ENCODE data around the gene ADGRL2.
A peak's percentile ranks its signal among the peaks of the same experiment; 100 is the strongest.

ADGRL2 gene

DNA sequence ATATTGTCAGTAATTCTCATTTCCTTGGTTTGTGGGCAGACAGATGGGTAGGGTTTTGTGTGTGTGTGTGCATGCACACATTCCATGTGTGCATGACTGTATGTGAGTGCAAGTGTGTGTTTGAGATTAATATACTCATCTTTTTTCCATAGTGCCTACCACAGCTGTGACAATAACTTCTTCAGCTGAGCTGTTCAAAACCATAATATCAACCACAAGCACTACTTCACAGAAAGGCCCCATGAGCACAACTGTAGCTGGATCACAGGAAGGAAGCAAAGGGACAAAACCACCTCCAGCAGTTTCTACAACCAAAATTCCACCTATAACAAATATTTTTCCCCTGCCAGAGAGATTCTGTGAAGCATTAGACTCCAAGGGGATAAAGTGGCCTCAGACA lies 149.3 kb downstream of the ADGRL2 start:
- H3K4me3 ChIP-seq (ENCODE audit: low read length), result no peak overlapping the region
- no peaks in the 10 kb centered on the region for H3K9me3 ChIP-seq (ENCODE audit: insufficient read depth, low read depth, low read length)
- H3K27ac ChIP-seq (ENCODE audit: low read depth, low read length), result no peak overlapping the region
- H3K27me3 ChIP-seq (ENCODE audit: insufficient read depth, low read length), result no peaks in the 10 kb centered on the region
- peaks cover 75% of the 10 kb centered on the region for H3K36me3 ChIP-seq (ENCODE audit: insufficient read depth, low read length)
- no peak overlapping the region for H3K9ac ChIP-seq (ENCODE audit: low read depth, low read length)
- H3K4me1 ChIP-seq (ENCODE audit: insufficient read depth, low read length), result peaks cover 7% of the 10 kb centered on the region

DNA sequence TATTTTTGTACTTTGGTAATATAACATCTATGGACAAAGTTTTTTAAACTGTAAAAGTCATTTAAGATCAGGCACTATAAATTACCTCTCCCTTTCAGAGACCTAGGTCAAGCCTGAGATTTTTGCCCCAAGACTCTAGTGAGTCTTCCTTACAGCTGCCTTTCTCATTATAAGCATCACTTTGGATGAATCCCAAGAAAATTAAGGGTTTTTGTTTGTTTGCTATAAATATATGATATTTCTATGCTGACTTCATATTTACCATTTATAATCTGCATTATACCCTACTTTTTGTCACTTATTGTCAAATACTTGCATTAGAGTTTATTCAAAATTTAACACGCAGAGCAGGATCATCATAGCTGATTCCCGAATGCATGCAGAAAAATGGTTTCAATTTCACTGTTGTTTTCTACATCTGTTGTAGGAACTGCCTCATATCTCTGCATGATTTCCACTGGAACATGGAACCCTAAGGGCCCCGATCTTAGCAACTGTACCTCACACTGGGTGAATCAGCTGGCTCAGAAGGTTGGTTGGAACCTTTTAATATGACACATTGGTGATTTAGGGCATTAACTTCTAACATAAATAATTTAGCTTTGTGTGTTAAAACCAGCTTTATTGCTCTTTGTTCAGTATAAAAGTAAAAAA lies 150.0 kb downstream of the ADGRL2 start:
- Histone ChIP-seq H3K9me3 (ENCODE audit: insufficient read depth, low read depth, low read length) (no peaks in the 10 kb centered on the region), H3K27me3 (ENCODE audit: insufficient read depth, low read length) (no peaks in the 10 kb centered on the region), H3K4me3 (ENCODE audit: low read length) (no peak overlapping the region), H3K9ac (ENCODE audit: low read depth, low read length) (no peak overlapping the region), H3K4me1 (ENCODE audit: insufficient read depth, low read length) (peaks cover 7% of the 10 kb centered on the region), H3K36me3 (ENCODE audit: insufficient read depth, low read length) (peaks cover 78% of the 10 kb centered on the region), H3K27ac (ENCODE audit: low read depth, low read length) (no peak overlapping the region)
- WGBS, result 97% methylated on average over 3 of the region's 3 CpGs

DNA sequence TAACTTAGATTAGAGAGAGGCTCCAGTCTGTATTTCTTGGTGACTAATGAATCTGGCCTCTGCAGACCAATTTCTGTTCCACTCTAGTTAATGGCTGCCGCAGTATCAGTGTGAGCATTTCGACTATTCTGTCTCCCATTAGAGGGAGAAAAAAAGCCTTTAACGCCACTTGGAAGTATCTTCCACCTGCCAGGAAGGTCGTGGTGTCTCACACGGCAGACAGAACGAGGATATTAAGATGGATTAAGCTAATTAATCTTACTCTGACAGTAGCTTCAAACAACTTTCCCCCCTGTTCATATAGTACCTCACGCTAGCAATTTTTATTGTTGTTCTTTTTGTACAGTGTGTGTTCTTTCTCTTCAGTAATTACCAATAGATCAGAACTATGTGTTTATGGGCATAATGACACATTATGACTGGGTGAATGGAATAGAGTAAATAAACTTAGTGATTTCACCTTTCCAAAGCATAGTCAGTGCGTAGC lies 153.8 kb downstream of the ADGRL2 start:
- H3K36me3 ChIP-seq (ENCODE audit: insufficient read depth, low read length), result peaks cover 100% of the 10 kb centered on the region
- 79% methylated on average over 7 of the region's 8 CpGs for WGBS
- H3K27ac ChIP-seq (ENCODE audit: low read depth, low read length), result no peak overlapping the region
- H3K9me3 ChIP-seq (ENCODE audit: insufficient read depth, low read depth, low read length), result peaks cover 4% of the 10 kb centered on the region; the same call in 1 of the 2 replicates
- H3K27me3 ChIP-seq (ENCODE audit: insufficient read depth, low read length), result no peaks in the 10 kb centered on the region
- no peak overlapping the region for H3K4me3 ChIP-seq (ENCODE audit: low read length)
- no peaks in the 10 kb centered on the region for H3K4me1 ChIP-seq (ENCODE audit: insufficient read depth, low read length)
- no peak overlapping the region for H3K9ac ChIP-seq (ENCODE audit: low read depth, low read length)

DNA sequence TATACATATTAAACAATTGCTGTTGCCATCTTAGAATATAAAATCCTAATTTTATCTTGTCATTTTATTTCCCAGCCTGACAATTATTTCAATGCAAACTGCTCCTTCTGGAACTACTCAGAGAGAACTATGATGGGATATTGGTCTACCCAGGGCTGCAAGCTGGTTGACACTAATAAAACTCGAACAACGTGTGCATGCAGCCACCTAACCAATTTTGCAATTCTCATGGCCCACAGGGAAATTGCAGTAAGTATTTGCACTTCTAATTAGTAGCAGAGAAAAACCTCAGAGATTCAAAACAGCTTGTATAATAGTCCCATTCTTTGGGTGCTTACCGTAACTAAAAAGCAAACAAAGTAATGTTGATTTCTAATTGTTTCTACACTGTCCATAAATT lies 167.2 kb downstream of the ADGRL2 start:
- H3K9me3 ChIP-seq (ENCODE audit: insufficient read depth, low read depth, low read length), result no peaks in the 10 kb centered on the region
- H3K27me3 ChIP-seq (ENCODE audit: insufficient read depth, low read length), result no peaks in the 10 kb centered on the region
- no peak overlapping the region for H3K27ac ChIP-seq (ENCODE audit: low read depth, low read length)
- H3K4me1 ChIP-seq (ENCODE audit: insufficient read depth, low read length), result peaks cover 49% of the 10 kb centered on the region
- no peak overlapping the region for H3K9ac ChIP-seq (ENCODE audit: low read depth, low read length)
- 72% methylated on average over 2 of the region's 3 CpGs for WGBS
- H3K4me3 ChIP-seq (ENCODE audit: low read length), result no peak overlapping the region
- peaks cover 68% of the 10 kb centered on the region for H3K36me3 ChIP-seq (ENCODE audit: insufficient read depth, low read length)

DNA sequence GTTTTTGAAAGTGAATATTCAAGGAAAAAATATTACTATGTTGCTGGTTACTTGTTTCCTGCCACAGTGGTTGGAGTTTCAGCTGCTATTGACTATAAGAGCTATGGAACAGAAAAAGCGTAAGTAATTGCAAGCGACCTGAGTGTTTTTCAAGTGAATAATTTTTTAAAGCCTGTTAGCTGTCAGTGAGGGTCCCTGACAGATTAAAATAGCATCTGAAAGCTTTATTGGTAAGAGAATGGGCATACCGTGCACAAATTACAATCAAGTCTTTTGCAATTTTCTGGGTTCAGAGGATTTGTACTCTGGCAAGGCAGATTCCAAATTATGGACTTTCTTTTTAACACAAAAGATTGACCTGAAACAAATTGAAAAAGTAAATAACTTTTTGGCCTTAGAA lies 169.7 kb downstream of the ADGRL2 start:
- Histone ChIP-seq H3K4me3 (ENCODE audit: low read length) (no peak overlapping the region), H3K4me1 (ENCODE audit: insufficient read depth, low read length) (peaks cover 39% of the 10 kb centered on the region), H3K9ac (ENCODE audit: low read depth, low read length) (no peak overlapping the region), H3K27ac (ENCODE audit: low read depth, low read length) (no peak overlapping the region), H3K36me3 (ENCODE audit: insufficient read depth, low read length) (peaks cover 86% of the 10 kb centered on the region), H3K27me3 (ENCODE audit: insufficient read depth, low read length) (no peaks in the 10 kb centered on the region), H3K9me3 (ENCODE audit: insufficient read depth, low read depth, low read length) (no peaks in the 10 kb centered on the region)
- WGBS, result 96% methylated on average over 3 of the region's 3 CpGs

DNA sequence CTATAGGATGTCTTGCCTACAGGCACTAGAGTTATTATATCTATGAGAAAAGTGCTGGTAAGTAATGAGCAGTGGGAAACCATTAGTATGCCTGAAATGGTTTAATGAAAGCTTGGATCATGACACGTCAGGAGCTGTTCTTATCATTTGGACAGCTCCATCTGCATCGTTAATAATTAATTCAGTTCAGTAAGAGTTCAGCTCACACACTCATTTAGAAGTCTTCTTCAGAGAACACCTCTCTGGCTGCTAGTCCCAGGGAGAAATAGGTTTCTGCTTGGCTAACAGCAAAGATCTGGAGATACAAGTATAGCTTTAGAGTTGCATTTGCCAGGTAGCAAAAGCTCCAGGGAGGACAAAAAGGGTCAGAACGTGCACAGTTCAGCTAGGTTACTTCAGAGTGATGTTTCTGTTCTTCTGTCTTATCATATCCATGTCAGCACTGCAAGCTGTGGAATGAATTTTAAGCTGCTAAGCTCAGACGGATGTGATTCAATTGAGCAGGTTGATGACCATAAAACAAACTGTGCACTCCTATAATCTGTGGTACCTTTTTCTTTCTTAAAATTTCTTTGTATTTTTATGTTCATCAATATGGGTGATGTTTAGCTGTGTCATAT lies 173.6 kb downstream of the ADGRL2 start:
- peaks cover 54% of the 10 kb centered on the region for H3K36me3 ChIP-seq (ENCODE audit: insufficient read depth, low read length)
- 84% methylated on average over 4 of the region's 4 CpGs for WGBS
- no peak overlapping the region for H3K9ac ChIP-seq (ENCODE audit: low read depth, low read length)
- no peak overlapping the region for H3K4me3 ChIP-seq (ENCODE audit: low read length)
- H3K27ac ChIP-seq (ENCODE audit: low read depth, low read length), result no peak overlapping the region
- peaks cover 53% of the 10 kb centered on the region for H3K4me1 ChIP-seq (ENCODE audit: insufficient read depth, low read length)
- no peaks in the 10 kb centered on the region for H3K9me3 ChIP-seq (ENCODE audit: insufficient read depth, low read depth, low read length)
- no peaks in the 10 kb centered on the region for H3K27me3 ChIP-seq (ENCODE audit: insufficient read depth, low read length)

DNA sequence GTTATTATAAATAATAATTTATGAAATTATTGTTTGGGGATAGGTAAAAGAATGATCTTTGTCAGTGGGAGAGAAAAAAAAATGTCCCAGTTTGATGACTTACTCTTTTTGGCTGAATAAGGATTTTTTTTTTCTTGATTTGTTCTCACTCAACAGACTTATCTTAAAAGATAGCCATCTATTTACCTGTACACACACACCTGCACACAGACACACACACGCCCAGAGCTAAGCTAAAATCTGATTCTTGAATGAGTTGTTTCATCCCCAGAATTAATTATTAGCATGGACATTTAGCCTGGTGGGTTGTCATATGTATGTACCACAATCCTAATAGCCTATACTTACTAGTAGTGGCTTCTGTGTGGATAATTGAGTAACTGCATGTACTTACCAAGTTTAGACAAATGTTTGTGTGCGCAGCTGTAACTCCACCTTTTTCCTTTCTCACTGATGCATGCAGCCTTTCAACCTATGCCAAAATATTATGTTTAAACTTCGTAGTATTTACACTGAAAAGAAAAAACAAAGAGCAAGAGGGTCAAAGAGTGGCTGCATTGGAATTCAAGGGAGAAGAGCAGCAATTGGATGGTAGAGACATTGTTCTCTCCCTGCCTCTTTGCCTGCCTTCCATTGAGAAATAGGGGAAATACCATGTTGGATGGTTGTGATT lies 174.3 kb downstream of the ADGRL2 start:
- Histone ChIP-seq H3K27me3 (ENCODE audit: insufficient read depth, low read length) (no peaks in the 10 kb centered on the region), H3K27ac (ENCODE audit: low read depth, low read length) (no peak overlapping the region), H3K9ac (ENCODE audit: low read depth, low read length) (no peak overlapping the region), H3K9me3 (ENCODE audit: insufficient read depth, low read depth, low read length) (no peaks in the 10 kb centered on the region), H3K36me3 (ENCODE audit: insufficient read depth, low read length) (peaks cover 51% of the 10 kb centered on the region), H3K4me1 (ENCODE audit: insufficient read depth, low read length) (peaks cover 60% of the 10 kb centered on the region), H3K4me3 (ENCODE audit: low read length) (no peak overlapping the region)
- 83% methylated on average over 2 of the region's 3 CpGs for WGBS

DNA sequence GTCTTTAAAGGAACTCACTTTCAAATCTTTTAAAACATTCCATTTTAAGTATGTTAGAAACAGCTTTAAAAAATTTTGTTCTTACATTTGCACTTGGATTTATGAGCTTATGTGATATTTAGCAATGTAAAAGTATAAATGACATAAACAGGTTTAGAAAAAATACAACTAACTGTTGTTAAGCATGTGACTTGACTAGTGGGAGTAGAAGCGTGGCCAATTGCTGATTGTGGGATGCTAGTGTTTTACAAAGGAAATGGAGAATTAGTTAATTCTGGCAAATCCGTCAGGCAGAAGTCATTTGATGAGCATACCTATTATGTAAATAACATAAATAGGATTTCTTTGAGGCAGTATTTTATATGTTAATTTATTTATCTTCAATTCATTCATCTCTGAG lies 175.8 kb downstream of the ADGRL2 start:
- Histone ChIP-seq H3K4me3 (ENCODE audit: low read length) (no peak overlapping the region), H3K9me3 (ENCODE audit: insufficient read depth, low read depth, low read length) (no peaks in the 10 kb centered on the region), H3K27ac (ENCODE audit: low read depth, low read length) (peak overlapping the region; percentile 58), H3K9ac (ENCODE audit: low read depth, low read length) (no peak overlapping the region), H3K27me3 (ENCODE audit: insufficient read depth, low read length) (no peaks in the 10 kb centered on the region), H3K36me3 (ENCODE audit: insufficient read depth, low read length) (peaks cover 50% of the 10 kb centered on the region), H3K4me1 (ENCODE audit: insufficient read depth, low read length) (peaks cover 74% of the 10 kb centered on the region)
- WGBS, result 68% methylated on average over 1 of the region's 2 CpGs

DNA sequence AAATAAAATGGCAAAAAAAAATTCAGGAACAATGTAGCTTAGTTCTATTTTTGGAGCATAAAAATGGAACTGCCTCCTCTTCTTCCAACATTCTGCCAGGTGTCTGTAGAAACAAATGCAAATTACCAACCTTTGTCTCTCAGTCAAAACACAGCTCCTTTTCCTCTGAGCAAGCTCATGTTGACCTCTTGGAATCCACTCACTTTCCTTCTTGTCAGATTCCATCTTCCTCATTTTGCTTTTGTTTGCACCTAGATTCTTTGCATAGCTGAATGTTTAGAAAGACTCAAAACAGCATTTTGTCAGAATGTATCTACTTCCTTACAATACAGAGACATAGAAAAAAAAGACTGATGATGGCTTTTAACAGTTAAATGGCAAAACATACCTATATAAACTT lies 178.2 kb downstream of the ADGRL2 start:
- Histone ChIP-seq H3K4me1 (ENCODE audit: insufficient read depth, low read length) (peaks cover 75% of the 10 kb centered on the region), H3K27ac (ENCODE audit: low read depth, low read length) (peak overlapping the region; percentile 91), H3K9me3 (ENCODE audit: insufficient read depth, low read depth, low read length) (no peaks in the 10 kb centered on the region), H3K36me3 (ENCODE audit: insufficient read depth, low read length) (peaks cover 50% of the 10 kb centered on the region), H3K9ac (ENCODE audit: low read depth, low read length) (peak overlapping the region; percentile 31), H3K4me3 (ENCODE audit: low read length) (no peak overlapping the region), H3K27me3 (ENCODE audit: insufficient read depth, low read length) (no peaks in the 10 kb centered on the region)

DNA sequence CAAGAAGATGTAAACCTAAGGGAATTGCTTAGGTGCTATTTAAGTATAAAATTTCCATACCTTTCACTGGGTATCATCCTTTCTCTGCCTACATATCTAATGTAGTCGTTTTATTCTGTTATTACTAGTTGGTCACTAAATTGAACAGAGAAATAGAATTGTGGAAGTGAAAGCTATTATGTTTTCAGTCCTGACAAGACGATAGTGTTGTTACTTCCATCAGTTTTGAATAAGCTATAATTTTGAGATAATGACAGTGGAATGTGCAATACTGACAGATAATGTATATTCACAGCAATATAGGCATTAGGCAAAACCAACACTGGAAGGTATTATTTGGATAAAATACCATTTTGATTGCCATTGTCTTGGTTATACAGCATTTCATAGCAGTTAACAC lies 181.8 kb downstream of the ADGRL2 start:
- no peaks in the 10 kb centered on the region for H3K27me3 ChIP-seq (ENCODE audit: insufficient read depth, low read length)
- peaks cover 39% of the 10 kb centered on the region for H3K4me1 ChIP-seq (ENCODE audit: insufficient read depth, low read length)
- 87% methylated on average over 2 of the region's 2 CpGs for WGBS
- H3K27ac ChIP-seq (ENCODE audit: low read depth, low read length), result no peak overlapping the region
- no peaks in the 10 kb centered on the region for H3K9me3 ChIP-seq (ENCODE audit: insufficient read depth, low read depth, low read length)
- no peak overlapping the region for H3K9ac ChIP-seq (ENCODE audit: low read depth, low read length)
- peaks cover 78% of the 10 kb centered on the region for H3K36me3 ChIP-seq (ENCODE audit: insufficient read depth, low read length)
- no peak overlapping the region for H3K4me3 ChIP-seq (ENCODE audit: low read length)

DNA sequence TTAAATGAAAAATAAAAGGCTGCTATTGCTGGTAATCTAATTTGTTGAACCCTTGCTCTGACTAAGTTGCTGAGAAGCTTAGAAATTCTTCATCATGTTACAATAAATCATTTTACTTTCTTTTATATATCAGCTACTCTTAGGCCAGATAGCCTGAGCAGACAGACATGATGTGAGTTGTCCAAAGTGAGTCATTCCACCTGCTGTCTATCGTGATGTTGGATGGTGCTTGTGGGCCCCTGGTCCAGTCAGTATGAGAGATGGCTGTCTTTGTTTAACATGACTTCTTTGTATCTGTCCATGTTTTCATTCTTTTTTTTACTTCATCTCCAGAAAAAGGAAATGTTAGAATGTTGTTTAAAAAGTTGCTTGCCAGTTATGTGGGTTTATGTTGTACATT lies 188.8 kb downstream of the ADGRL2 start:
- 94% methylated on average over 1 of the region's 1 CpG for WGBS
- H3K9ac ChIP-seq (ENCODE audit: low read depth, low read length), result no peak overlapping the region
- H3K36me3 ChIP-seq (ENCODE audit: insufficient read depth, low read length), result peaks cover 89% of the 10 kb centered on the region
- H3K27me3 ChIP-seq (ENCODE audit: insufficient read depth, low read length), result no peaks in the 10 kb centered on the region
- no peak overlapping the region for H3K4me3 ChIP-seq (ENCODE audit: low read length)
- H3K9me3 ChIP-seq (ENCODE audit: insufficient read depth, low read depth, low read length), result no peaks in the 10 kb centered on the region
- H3K27ac ChIP-seq (ENCODE audit: low read depth, low read length), result no peak overlapping the region
- H3K4me1 ChIP-seq (ENCODE audit: insufficient read depth, low read length), result no peaks in the 10 kb centered on the region

All from HUES64 (cell line).